Measurements from ENCODE around the gene QRFP. TPM values are rescaled to one million over a fixed set of nuclear protein-coding genes. Genes with fewer than 3 reads are reported as not detected.

QRFP gene
- total and polyA plus RNA-seq, 4 donors: not detected

GRCh38 chr9:130934702-130935647 lies 38.4 kb upstream of the QRFP start:
- DNase-seq (no peak), ATAC-seq (ENCODE audit: low FRiP score) (no peak)
- H3K27ac ChIP-seq (ENCODE audit: low read depth in 1 of 2, low read length in 2 of 2): no peak overlapping the region
- intact Hi-C loops (cut with DNase I): no loop called here
- H3K36me3 ChIP-seq (ENCODE audit: control insufficient read depth in 1 of 2, insufficient read depth in 2 of 2, low read length in 1 of 2): no peaks in the 10 kb centered on the region
- no peaks in the 10 kb centered on the region for H3K27me3 ChIP-seq (ENCODE audit: control insufficient read depth in 1 of 2, insufficient read depth in 2 of 2, low read length in 1 of 2)
- no peak overlapping the region for H3K4me3 ChIP-seq (ENCODE audit: low read length in 2 of 2)
- WGBS, 2 donors: 78% methylated on average over 16 of the region's 16 CpGs
- no peaks in the 10 kb centered on the region for H3K9me3 ChIP-seq (ENCODE audit: control insufficient read depth, low read length)
- H3K4me1 ChIP-seq (ENCODE audit: control insufficient read depth in 1 of 2, insufficient read depth in 2 of 2, low read length in 2 of 2): no peaks in the 10 kb centered on the region

- intact Hi-C loops (cut with DNase I): no loop called here
- no peak overlapping the region for H3K27ac ChIP-seq (ENCODE audit: low read depth in 1 of 2, low read length in 2 of 2)
- H3K9me3 ChIP-seq (ENCODE audit: control insufficient read depth, low read length): no peaks in the 10 kb centered on the region
- ATAC-seq (ENCODE audit: low FRiP score): no peak
- 70 to 73% methylated on average over 11 of the region's 11 CpGs for whole genome bisulfite sequencing, 2 donors
- H3K36me3 ChIP-seq (ENCODE audit: control insufficient read depth in 1 of 2, insufficient read depth in 2 of 2, low read length in 1 of 2): no peaks in the 10 kb centered on the region
- no peak overlapping the region for H3K4me3 ChIP-seq (ENCODE audit: low read length in 2 of 2)
- no peaks in the 10 kb centered on the region for H3K27me3 ChIP-seq (ENCODE audit: control insufficient read depth in 1 of 2, insufficient read depth in 2 of 2, low read length in 1 of 2)
- H3K4me1 ChIP-seq (ENCODE audit: control insufficient read depth in 1 of 2, insufficient read depth in 2 of 2, low read length in 2 of 2): no peaks in the 10 kb centered on the region
- DNase-seq: no peak
These were observed 37.6 kb upstream of the QRFP start for GRCh38 chr9:130934246-130934645.

GRCh38 chr9:130933114-130934046 lies 36.8 kb upstream of the QRFP start:
- Histone ChIP-seq H3K4me3 (ENCODE audit: low read length in 2 of 2) (no peak overlapping the region), H3K27ac (ENCODE audit: low read depth in 1 of 2, low read length in 2 of 2) (no peak overlapping the region)
- intact Hi-C loops (cut with DNase I): no loop called here

GRCh38 chr9:130932255-130933079 lies 35.9 kb upstream of the QRFP start:
- ATAC-seq (ENCODE audit: low FRiP score) (no peak), DNase-seq (no peak)
- no peaks in the 10 kb centered on the region for H3K36me3 ChIP-seq (ENCODE audit: control insufficient read depth in 1 of 2, insufficient read depth in 2 of 2, low read length in 1 of 2)
- no peaks in the 10 kb centered on the region for H3K4me1 ChIP-seq (ENCODE audit: control insufficient read depth in 1 of 2, insufficient read depth in 2 of 2, low read length in 2 of 2)
- no peak overlapping the region for H3K4me3 ChIP-seq (ENCODE audit: low read length in 2 of 2)
- intact Hi-C loops (cut with DNase I): no loop called here
- no peaks in the 10 kb centered on the region for H3K9me3 ChIP-seq (ENCODE audit: control insufficient read depth, low read length)
- WGBS, 2 donors: 69 to 73% methylated on average over 21 of the region's 21 CpGs
- no peak overlapping the region for H3K27ac ChIP-seq (ENCODE audit: low read depth in 1 of 2, low read length in 2 of 2)
- no peaks in the 10 kb centered on the region for H3K27me3 ChIP-seq (ENCODE audit: control insufficient read depth in 1 of 2, insufficient read depth in 2 of 2, low read length in 1 of 2)

More at GRCh38 chr9:130933114-130934046, 36.8 kb upstream of the QRFP start:
- DNase-seq: no peak
- Histone ChIP-seq H3K36me3 (ENCODE audit: control insufficient read depth in 1 of 2, insufficient read depth in 2 of 2, low read length in 1 of 2) (no peaks in the 10 kb centered on the region), H3K9me3 (ENCODE audit: control insufficient read depth, low read length) (no peaks in the 10 kb centered on the region), H3K4me1 (ENCODE audit: control insufficient read depth in 1 of 2, insufficient read depth in 2 of 2, low read length in 2 of 2) (no peaks in the 10 kb centered on the region), H3K27me3 (ENCODE audit: control insufficient read depth in 1 of 2, insufficient read depth in 2 of 2, low read length in 1 of 2) (no peaks in the 10 kb centered on the region)
- ATAC-seq (ENCODE audit: low FRiP score): no peak
- WGBS, 2 donors: 10 to 12% methylated on average over 25 to 26 of the region's 26 CpGs

- Histone ChIP-seq H3K27ac (ENCODE audit: low read depth in 1 of 2, low read length in 2 of 2) (no peak overlapping the region), H3K4me1 (ENCODE audit: control insufficient read depth in 1 of 2, insufficient read depth in 2 of 2, low read length in 2 of 2) (no peaks in the 10 kb centered on the region)
- 81 to 82% methylated on average over 20 of the region's 20 CpGs for WGBS, 2 donors
These were observed 35.1 kb upstream of the QRFP start for GRCh38 chr9:130931508-130932254.

GRCh38 chr9:130930804-130931349 lies 34.3 kb upstream of the QRFP start:
- no peak overlapping the region for H3K4me3 ChIP-seq (ENCODE audit: low read length in 2 of 2)
- H3K4me1 ChIP-seq (ENCODE audit: control insufficient read depth in 1 of 2, insufficient read depth in 2 of 2, low read length in 2 of 2): no peaks in the 10 kb centered on the region
- H3K36me3 ChIP-seq (ENCODE audit: control insufficient read depth in 1 of 2, insufficient read depth in 2 of 2, low read length in 1 of 2): no peaks in the 10 kb centered on the region
- no peaks in the 10 kb centered on the region for H3K27me3 ChIP-seq (ENCODE audit: control insufficient read depth in 1 of 2, insufficient read depth in 2 of 2, low read length in 1 of 2)
- WGBS, 2 donors: 95 to 96% methylated on average over 15 of the region's 15 CpGs
- no peak overlapping the region for H3K27ac ChIP-seq (ENCODE audit: low read depth in 1 of 2, low read length in 2 of 2)
- intact Hi-C loops (cut with DNase I): no loop called here
- ATAC-seq (ENCODE audit: low FRiP score) (no peak), DNase-seq (no peak)
- H3K9me3 ChIP-seq (ENCODE audit: control insufficient read depth, low read length): no peaks in the 10 kb centered on the region

More at GRCh38 chr9:130931508-130932254, 35.1 kb upstream of the QRFP start:
- Histone ChIP-seq H3K27me3 (ENCODE audit: control insufficient read depth in 1 of 2, insufficient read depth in 2 of 2, low read length in 1 of 2) (no peaks in the 10 kb centered on the region), H3K4me3 (ENCODE audit: low read length in 2 of 2) (no peak overlapping the region), H3K9me3 (ENCODE audit: control insufficient read depth, low read length) (no peaks in the 10 kb centered on the region), H3K36me3 (ENCODE audit: control insufficient read depth in 1 of 2, insufficient read depth in 2 of 2, low read length in 1 of 2) (no peaks in the 10 kb centered on the region)
- no peak for DNase-seq
- ATAC-seq (ENCODE audit: low FRiP score): no peak
- intact Hi-C loops (cut with DNase I): no loop called here

- 91% methylated on average over 23 of the region's 23 CpGs for WGBS, 2 donors
- intact Hi-C loops (cut with DNase I): no loop called here
- no peaks in the 10 kb centered on the region for H3K4me1 ChIP-seq (ENCODE audit: control insufficient read depth in 1 of 2, insufficient read depth in 2 of 2, low read length in 2 of 2)
These were observed 33.7 kb upstream of the QRFP start for GRCh38 chr9:130930132-130930803.

More at GRCh38 chr9:130930132-130930803, 33.7 kb upstream of the QRFP start:
- H3K9me3 ChIP-seq (ENCODE audit: control insufficient read depth, low read length): no peaks in the 10 kb centered on the region
- H3K36me3 ChIP-seq (ENCODE audit: control insufficient read depth in 1 of 2, insufficient read depth in 2 of 2, low read length in 1 of 2): no peaks in the 10 kb centered on the region
- DNase-seq (no peak), ATAC-seq (ENCODE audit: low FRiP score) (no peak)
- H3K27ac ChIP-seq (ENCODE audit: low read depth in 1 of 2, low read length in 2 of 2): no peak overlapping the region
- no peaks in the 10 kb centered on the region for H3K27me3 ChIP-seq (ENCODE audit: control insufficient read depth in 1 of 2, insufficient read depth in 2 of 2, low read length in 1 of 2)
- H3K4me3 ChIP-seq (ENCODE audit: low read length in 2 of 2): no peak overlapping the region
